ENCODE measurements around the gene CNTNAP2.

CNTNAP2 gene

DNA sequence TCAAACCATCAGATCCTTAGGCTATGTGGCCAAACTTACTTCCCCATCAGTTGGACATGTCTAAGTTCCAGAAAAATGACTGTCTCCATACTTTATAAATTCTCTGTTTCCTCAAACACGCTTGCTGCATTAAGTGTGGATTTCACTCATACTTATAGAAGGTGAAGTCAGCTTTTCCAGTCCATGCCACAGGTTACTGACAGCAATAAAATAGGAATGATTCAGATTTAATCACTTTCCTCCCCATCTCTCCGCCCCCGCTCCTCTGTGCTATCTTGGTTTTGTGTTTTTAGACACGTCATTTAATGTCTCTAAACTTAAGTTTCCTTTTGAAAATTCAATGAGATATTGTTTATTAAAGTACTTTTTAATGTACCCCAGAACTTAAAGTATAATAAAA lies 1376.0 kb downstream of the CNTNAP2 start:
- DNase-seq (ENCODE audit: low read depth), result no peak

DNA sequence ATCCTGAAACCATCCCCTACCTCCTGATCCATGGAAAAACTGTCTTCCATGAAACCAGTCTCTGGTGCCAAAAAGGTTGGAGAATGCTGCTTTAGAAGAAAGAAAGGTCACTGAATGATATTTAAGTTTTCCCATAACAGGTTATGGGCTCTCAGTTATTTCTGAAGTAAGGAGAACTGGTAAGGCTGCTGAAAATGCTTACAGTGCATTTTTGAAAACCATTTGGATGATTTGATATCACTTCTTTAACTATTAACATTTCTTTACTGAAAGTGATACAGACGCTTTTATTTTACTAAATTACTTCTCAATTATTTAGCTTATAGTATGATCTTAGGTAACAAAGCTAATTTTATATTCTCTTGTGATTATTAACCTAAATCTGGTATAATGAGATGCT lies 1379.6 kb downstream of the CNTNAP2 start:
- no peak for DNase-seq (ENCODE audit: low read depth)

DNA sequence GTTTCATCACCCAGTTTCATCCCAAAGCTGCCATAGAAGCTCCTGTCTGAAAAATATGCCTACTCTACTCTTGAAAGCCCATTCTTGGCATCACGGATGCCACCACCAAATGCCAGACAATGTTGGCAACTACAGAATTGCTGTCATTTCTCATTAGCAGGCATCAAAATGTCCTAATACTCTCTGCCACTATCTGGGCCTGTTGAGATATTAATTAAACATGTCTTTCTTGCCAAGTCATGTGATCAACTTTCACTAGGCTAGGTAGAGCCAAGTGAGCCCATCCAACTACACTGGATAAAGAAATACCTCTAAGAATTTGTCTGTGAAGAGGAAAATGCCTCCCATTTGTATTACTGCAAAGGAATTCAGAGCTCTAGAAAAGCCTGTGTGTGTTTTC lies 1380.6 kb downstream of the CNTNAP2 start:
- DNase-seq (ENCODE audit: low read depth), result no peak

DNA sequence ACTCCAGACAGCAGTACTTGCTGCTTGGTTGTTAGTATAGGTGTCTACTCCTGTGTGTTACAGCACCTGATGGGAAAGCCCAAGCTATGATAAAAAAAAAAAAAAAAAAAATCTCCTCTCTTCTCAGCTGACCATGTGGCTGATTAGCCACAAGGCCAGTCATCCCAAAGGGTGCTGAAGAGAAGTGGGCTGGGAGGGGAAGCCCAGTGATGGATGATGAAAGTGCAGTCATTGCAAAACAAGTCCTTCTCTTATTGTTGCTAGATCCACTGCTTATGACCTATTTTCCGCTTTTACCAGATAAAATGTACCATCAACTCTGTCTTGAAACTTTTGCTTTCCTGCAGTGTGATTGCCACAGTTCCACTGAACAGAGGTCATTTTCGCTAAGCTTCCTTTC lies 1381.5 kb downstream of the CNTNAP2 start:
- DNase-seq (ENCODE audit: low read depth), result no peak

DNA sequence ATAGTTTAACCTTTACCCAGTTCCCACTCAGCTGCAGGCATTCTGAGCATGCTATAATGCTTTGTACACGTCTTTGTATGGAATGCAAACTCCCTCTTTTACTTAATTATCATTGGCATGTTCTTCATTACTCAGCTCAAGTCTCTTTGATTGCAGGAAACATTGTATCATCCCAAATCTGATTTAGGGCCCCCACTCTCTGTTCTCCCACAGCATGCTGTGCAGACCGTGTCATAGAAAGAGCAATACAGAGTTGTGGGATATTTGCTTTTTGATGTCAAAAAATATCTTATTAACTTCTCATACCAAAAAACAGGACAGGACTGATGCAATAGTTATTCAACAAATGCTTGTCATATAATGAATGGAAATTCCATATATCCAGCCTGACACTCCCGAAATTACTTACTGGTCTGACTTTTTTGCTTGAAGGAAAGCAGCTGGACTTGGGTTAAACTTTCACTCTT lies 1392.5 kb downstream of the CNTNAP2 start:
- no peak for DNase-seq (ENCODE audit: low read depth)

DNA sequence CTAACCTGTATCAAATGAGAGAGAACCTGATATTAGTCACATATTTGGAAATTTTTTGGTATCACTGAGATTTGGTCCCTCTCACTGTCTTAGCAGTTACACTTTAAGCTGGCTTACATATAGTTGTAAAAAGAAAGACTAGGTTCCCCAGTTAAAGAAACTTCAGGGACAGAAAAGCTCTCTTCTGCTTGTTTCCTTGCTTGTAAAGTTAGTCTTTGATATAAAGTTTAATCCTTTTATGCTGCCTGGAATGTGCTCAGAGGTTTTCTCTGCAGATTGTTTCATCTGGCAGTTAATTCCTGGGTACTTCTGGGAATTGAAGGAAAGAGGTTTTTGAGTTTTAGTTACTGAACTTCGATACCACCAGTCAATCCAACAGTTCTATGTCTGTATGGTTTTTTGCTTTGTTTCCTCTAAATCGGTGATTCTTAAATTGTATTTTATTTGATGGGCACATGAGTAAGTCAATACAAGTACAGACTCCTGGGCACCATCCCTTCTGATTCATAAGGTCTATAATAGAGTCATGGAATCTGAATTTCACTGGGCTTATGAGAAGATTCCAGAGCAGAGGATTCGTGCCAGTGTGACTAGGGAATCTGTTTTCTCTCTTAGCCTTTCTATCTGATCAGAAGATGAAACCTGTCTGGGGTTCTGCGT lies 1393.1 kb downstream of the CNTNAP2 start:
- no peak for DNase-seq (ENCODE audit: low read depth)

DNA sequence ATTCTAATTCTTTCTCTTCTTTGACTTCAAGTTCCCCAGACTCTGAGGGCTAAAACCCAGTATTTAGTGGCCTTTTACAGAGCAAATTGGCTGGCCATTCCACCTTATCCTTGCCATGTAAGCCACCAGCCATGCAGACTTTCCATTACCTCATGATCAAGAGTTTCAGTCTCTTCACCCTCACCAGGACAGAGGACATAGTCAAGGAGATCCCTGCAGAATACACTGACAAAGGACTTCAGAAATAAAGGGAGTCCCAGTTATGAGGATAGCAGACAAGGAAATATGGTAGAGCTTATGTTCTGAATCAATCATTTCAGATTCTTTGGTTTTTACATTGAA lies 1393.6 kb downstream of the CNTNAP2 start:
- DNase-seq (ENCODE audit: low read depth), result no peak

DNA sequence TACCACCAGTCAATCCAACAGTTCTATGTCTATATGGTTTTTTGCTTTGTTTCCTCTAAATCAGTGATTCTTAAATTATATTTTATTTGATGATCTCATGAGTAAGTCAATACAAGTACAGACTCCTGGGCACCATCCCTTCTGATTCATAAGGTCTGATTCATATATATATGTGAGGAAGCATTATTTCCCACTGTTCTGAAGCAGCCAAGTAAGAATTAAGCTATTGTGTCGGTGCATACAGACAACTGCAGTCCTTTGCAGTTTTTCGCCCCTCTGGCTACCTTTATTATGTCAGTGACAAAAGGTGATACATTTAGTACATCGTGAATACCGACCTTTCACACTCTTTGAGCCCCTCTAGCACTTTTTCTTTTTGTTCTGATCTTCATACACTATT lies 1394.3 kb downstream of the CNTNAP2 start:
- no peak for DNase-seq (ENCODE audit: low read depth)

DNA sequence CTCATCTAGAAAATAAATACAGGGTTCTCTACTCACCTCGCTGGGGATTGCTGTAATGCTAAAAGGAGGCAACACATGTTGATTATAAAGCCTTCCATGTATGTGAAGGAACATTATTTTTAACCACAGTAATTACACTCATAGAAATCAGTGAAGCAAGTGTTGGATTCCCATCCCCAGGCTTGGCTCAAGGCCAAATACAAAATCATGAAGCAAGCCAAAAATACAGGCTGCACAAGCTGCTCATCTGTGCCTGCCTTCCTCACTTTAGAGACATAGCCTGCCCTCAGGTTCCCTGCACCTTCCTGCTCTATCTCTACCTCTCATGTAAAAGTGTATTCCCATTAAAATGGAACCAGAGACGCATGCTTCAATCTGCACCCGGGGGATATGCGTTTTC lies 1396.8 kb downstream of the CNTNAP2 start:
- no peak for DNase-seq (ENCODE audit: low read depth)

DNA sequence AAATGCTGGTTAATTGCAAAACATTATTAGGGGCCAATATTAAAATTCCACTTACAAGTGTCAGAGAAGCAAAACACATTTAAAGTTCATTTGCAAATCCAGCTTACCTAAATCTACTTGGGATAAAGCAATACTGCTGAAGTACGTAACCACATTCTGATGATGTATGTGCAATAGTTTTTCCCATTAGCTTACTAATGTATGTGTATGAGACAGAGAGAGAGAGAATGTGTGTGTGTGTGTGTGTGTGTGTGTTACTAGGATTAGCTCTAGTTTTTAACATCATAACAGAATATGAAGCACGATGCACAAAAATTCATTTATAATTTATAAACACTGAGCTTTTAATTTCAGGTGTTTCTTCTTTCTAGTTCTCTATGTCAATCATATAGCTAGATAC lies 1399.8 kb downstream of the CNTNAP2 start:
- DNase-seq (ENCODE audit: low read depth), result no peak

DNA sequence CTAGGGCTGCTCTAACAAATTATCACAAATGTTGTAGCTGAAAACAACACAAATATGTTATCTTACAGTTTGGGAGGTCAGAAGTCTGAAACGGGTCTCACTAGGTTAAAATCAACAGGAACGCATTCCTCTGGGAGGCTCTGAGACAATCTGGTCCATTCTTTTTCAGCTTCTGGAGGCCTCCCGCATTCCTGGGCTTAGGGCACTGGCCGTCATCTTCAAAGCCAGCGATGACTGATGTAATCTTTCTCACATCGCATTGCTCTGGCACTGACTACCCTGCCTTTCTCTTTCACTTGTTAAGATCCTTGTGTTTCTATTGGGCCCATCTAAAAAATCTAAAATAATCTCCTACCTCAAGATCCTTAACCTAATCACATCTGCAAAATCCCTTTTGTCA lies 1402.5 kb downstream of the CNTNAP2 start:
- DNase-seq (ENCODE audit: low read depth), result no peak

DNA sequence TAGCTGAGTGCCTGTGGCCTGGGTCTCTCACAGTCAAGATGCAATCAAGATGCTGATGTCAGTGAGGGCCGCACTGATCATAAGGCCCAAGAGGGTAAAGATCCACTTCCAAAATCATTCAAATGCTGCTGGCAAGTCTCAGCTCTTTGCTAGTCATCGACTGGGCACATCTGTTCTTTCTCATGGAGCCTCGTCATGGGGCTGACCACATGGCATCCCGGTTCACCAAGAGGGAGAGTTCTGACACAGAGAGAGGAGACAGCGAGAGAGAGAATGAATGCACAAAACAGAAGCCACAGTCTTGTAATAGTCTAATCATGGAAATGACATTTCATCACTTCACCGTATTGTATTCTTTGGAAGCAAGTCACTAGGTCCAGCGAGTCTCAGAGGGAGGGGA lies 1406.5 kb downstream of the CNTNAP2 start:
- no peak for DNase-seq (ENCODE audit: low read depth)

DNA sequence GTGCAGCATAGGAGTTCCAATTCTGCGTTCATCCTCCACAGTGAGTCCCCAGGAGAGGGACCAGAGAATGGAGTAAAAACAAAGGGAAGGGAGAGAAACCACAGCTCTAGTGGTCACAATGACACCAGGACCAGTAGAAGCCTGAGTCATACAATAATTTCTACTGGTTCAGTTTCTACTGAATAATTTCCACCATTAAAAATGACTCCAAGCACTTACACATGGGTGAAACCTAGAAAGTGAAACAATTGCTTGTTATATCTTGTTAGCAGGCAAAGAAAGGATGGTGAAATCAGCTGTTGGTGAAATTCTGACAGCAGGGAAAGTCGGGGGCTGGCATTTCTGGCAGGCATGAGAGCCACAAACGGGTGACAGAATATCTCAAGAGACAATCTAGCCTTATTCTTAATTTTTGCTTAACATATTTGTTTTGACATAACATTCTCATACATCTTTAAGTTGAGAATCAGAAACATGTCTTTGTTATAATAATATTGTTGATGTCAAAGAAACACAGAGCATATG lies 1408.2 kb downstream of the CNTNAP2 start:
- no peak for DNase-seq (ENCODE audit: low read depth)

DNA sequence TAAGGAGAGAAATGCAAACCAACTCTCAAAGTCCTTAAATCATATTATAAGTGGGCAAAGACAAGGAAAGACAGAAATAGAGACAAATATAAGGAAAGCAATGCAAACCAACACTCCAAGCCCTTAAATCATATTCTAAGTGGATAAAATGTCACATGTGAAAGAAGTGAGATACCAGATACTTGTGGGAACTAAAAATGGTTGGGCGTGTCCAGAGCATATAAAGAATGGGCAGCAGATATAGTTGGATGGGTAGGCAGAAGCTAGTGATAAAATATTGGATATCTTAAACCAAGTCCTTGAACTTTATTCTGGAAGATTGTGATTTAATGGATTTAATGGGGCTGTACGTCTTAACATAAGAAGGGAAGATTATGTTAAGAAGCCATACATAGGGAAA lies 1408.7 kb downstream of the CNTNAP2 start:
- no peak for DNase-seq (ENCODE audit: low read depth)

DNA sequence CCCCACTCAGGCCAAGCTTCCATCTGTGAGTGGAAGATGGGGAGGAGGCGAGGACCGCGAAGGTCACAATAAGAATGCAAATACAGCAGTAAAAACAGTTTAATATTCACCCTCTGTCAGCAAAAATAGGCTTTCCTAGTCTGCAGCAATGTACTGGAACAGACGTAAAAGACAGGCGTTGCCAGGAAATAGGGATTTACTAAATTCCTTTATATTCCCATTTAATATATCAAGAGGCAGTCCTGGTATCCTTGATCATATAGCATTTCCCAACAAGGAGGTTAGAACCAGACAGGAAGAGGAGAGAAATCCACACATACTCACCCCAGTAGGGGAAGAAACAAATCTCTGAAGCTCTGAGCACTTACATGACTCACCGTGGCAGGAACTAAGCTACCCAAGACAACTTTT lies 1419.1 kb downstream of the CNTNAP2 start:
- no peak for DNase-seq (ENCODE audit: low read depth)

DNA sequence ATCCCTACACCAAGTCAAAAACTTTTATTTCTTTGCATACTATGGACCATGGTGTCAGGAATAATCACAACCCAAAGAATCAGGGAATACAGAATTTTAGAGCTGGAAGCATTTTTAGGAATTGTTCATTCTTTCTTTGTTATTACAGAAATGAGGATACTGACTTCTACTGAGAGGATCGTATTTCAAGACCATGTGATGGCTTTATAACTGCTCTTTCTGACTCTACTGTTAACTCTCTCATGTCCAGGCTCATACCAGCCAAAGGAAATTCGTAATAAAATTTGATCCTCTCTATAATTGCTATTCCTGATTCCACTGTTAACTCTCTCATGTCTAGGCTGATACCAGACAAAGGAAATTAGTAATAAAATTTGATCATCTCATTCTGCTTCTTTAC lies 1423.1 kb downstream of the CNTNAP2 start:
- no peak for DNase-seq (ENCODE audit: low read depth)

DNA sequence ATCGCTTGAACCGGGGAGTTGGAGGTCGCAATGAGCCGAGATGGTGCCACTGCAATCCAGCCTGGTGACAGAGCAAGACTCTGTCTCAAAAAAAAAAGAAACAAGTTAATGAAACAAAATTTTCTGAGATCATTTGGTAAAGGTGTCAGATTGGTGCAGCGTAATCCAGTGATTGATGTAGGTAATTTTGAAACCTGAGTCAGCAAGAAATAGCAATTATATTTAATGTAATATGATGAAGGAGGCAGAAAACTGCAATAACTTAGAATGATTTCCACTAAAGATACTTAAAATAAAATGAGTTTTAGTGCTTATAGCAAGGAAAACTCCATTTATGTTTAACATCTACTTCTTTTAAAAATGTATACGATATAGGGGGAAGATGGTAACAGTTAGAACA lies 1424.1 kb downstream of the CNTNAP2 start:
- DNase-seq (ENCODE audit: low read depth), result no peak

DNA sequence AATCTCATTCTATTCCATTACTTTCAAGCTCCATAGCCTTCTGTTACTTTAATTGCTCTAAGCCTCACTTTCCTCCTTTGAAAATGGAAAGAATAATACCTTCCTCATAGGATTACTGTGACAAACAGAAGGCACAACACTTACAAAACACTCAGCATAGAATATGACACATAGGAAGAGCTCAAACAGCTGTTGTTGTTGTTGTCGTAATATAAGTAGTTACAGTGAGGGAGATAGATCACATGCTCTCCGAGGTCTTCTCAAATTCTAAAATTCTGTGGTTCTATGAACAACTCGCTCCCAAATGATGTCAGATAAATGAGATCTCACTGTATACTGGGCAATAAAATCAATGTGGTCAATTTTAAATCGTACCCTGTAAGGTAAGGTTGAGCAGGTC lies 1424.7 kb downstream of the CNTNAP2 start:
- DNase-seq (ENCODE audit: low read depth), result no peak

DNA sequence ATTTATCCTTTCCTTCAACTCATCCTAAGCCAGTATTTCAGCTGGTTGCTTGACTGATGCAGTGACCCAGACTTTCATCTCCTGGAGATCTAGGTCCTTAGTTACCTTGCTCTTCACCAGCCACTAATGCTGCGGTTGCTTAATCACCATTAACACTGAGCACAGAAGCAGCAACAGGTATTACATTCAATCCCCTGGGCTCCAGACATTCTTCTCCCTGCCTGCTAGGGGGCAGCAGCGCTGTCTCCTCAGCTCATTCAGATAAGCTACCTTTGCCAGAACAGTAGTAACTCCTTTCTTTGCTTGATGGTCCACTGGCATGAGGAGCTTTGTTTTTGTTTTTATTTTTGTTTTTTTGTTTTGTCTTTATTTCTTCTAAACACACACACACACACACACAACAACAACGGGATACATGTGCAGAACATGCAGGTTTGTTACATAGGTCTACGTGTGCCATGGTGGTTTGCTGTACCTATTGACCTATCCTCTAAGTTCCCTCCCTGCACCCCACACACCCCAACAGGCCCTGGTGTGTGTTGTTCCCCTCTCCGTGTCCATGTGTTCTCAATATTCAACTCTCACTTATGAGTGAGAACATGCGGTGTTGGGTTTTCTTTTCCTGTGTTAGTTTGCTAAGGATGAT lies 1430.8 kb downstream of the CNTNAP2 start:
- DNase-seq (ENCODE audit: low read depth), result no peak

DNA sequence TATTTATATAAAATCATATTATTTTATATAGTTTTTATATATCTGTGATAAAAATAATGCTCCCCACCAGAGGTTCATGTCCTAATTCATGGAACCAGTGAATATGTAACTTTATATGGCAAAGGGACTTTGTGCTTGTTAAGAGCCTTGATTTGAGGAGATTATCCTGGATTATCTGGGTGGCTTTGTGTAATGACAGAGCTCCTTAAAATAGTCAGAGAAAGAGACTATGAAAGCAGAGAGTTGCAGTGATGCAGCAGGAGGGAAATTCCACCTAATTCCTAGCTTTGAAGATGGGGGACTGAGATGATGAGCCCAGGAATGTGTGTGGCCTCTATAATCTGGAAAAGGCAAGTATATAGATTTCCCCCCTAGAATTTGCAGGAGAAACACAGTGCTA lies 1439.7 kb downstream of the CNTNAP2 start:
- no peak for DNase-seq (ENCODE audit: low read depth)

DNA sequence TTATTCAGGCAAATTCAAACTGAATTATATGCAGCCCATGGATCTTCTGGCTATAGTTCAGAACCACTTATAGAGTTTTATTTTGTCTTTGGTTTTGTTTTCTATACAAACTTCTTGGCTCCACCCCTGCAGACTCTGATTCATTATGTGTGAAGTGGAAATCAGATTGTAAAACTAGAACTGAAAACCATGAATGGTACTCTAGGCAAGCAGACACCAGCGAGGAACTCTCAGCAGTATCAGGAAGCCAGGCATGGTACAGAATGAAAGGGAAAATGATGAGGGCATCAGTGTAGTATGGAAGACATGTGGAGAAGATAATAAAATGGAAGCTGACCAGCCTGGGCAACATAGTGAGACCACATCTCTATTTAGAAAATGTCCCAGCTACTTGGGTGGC lies 1447.1 kb downstream of the CNTNAP2 start:
- DNase-seq (ENCODE audit: low read depth), result no peak

DNA sequence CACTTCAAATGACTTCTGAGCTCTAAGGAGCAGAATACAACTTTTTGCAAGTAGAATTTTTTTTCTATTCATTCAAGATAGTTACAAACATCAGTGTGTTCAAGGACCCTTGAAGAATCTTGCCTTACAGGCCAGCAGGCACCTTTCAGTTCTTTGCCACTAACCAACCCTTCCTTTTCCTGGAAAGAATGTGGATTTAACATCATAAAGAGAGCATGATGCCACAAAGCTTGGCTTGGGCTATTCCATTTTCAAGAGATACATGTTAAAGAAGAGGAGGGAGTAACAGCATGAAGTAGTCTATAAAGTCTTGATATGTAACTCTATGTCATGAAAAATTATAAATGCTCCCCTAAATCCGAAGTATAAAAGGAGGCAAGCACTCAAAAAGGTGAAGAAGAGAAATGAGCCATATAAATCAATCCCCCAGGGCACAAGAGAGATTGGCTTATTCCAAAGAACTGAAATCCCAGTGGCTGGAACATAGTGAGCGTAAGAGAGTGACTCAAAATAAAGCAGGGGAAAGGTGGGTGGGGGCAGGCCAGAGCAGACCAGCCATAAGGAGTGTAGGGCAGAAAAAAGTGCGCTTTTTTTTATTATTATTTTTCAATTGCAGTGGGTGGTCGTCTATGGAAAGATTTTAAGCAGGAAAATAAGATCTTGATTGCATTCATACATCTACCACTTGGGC lies 1448.3 kb downstream of the CNTNAP2 start:
- no peak for DNase-seq (ENCODE audit: low read depth)

DNA sequence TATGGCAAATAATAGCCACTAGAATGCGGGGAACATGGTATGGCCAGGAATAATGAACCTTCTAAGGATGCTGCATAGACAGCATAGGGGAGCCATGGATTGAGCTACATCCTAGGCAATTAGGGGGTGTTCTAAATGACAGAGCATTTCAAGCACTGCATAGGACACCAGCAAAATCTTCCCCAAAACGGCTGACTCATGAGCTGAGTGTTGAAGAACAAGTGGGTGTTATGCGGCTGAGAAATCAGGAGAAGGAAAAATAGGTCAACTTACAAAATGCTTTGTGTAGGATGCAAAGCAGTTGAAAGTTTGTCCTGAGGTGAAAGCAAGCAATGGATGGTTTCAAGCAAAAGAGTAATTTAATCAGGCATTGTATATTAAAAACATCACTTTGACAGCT lies 1450.4 kb downstream of the CNTNAP2 start:
- no peak for DNase-seq (ENCODE audit: low read depth)

Data from activated T-helper 9 cell treated with anti-CD3 and anti-CD28 coated beads, Interleukin-2, amount 50 U/mL, for 16 hours (primary cell).